OCI-LY3 (cell line): ENCODE results near the gene CELF2.

Experiments
- H2AFZ ChIP-seq: fragments of 200-600, 300-600 bp; shearing (Covaris generic); 2 replicates; pipeline ENCODE4 v1.6.0; 2014; ENCODE audit warnings: antibody characterized with exemption, low read depth, low read length
- H3K27ac ChIP-seq: fragments of 200-600, 300-600 bp; sonication (generic); 2 replicates; pipeline ENCODE4 v1.5.1; 2014; ENCODE audit warnings: mild to moderate bottlenecking, low read length, moderate library complexity, mixed read lengths
- H3K27me3 ChIP-seq: fragments of 200-600, 300-600 bp; sonication (generic); 2 replicates; pipeline ENCODE4 v1.6.1; 2014; ENCODE audit warnings: low read depth, low read length, mixed read lengths
- H3K36me3 ChIP-seq: fragments of 200-600, 300-600 bp; sonication (generic); replicated peaks from 2 replicates; pipeline ENCODE3; 2014; ENCODE audit warnings: low read depth, low read length, mixed read lengths
- H3K4me1 ChIP-seq: fragments of 300-600, 200-600 bp; sonication (generic); 2 replicates; pipeline ENCODE4 v1.6.1; 2014; ENCODE audit warnings: low read length, mixed read lengths
- H3K4me2 ChIP-seq: fragments of 200-600, 300-600 bp; sonication (generic); 2 replicates; pipeline ENCODE4 v1.6.1; 2014; ENCODE audit warnings: low read length, mixed read lengths
- H3K4me3 ChIP-seq: fragments of 300-600, 200-600 bp; sonication (generic); 2 replicates; pipeline ENCODE4 v1.5.1; 2014; ENCODE audit warnings: antibody characterized with exemption, mild to moderate bottlenecking, low read length, moderate library complexity
- H3K79me2 ChIP-seq: fragments of 300-600, 200-600 bp; shearing (Covaris generic); 2 replicates; pipeline ENCODE4 v1.6.1; 2014; ENCODE audit warnings: mild to moderate bottlenecking, low read length, mixed read lengths
- H3K9ac ChIP-seq: fragments of 300-600, 200-600 bp; shearing (Covaris generic); 2 replicates; pipeline ENCODE4 v1.6.0; 2014; ENCODE audit warnings: mild to moderate bottlenecking, low read length, moderate library complexity
- H3K9me3 ChIP-seq: fragments of 200-600, 300-600 bp; shearing (Covaris generic); 2 replicates; pipeline ENCODE4 v1.6.1; 2014; ENCODE audit warnings: low read length, mixed read lengths; ENCODE audit not compliant: insufficient read depth
- H4K20me1 ChIP-seq: fragments of 200-600, 300-600 bp; sonication (generic); 2 replicates; pipeline ENCODE4 v1.6.1; 2016; ENCODE audit warnings: low read length, mixed read lengths; ENCODE audit not compliant: insufficient read depth
- EZH2phosphoT487 ChIP-seq: fragments of 200-600 bp; shearing (Covaris generic); IDR thresholded peaks from 2 replicates; pipeline ENCODE4 v1.6.1; 2018; ENCODE audit warnings: antibody characterized with exemption, mixed run types, low read depth
- TF ChIP-seq, protein P1 (sequence below): fragments of 200-600, 300-600 bp; sonication (generic); IDR thresholded peaks from 2 replicates; pipeline ENCODE4 v1.5.1; 2014; ENCODE audit warnings: antibody characterized with exemption, low read length, low read depth

The CELF2 gene

DNA sequence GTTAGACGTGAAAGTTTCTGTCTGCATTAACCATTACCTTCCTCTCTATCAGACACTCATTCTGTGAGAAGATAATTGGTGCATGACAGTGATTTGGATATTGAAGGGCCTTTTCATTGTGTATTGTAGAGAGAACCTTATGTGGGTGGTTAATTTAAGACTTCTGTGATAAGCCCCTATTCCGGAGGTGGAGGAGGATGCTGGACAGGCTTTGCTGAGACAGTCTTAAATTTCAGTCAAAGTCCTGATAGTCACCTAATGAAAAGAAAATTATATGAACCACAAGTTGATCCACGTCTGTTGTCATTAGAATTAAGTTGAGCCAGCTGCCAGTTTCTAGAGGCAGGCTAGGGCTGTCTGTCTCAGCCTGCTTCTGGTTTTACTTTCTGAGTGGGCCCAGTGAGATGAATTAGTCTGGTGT lies 62.9 kb downstream of the CELF2 start:
- Histone ChIP-seq H3K36me3 (no peaks in the 10 kb centered on the region), H3K4me3 (no peak overlapping the region), H3K27me3 (no peaks in the 10 kb centered on the region), H3K27ac (peak overlapping the region; percentile 12; the same call in 1 of the 2 replicates), H3K79me2 (no peaks in the 10 kb centered on the region), H3K4me2 (peak overlapping the region; percentile 27; the same call in 1 of the 2 replicates), H3K9ac (no peak overlapping the region), H3K4me1 (peaks cover 16% of the 10 kb centered on the region), H4K20me1 (no peaks in the 10 kb centered on the region), H3K9me3 (no peaks in the 10 kb centered on the region), H2AFZ (no peak overlapping the region)
- TF ChIP-seq, protein P1, sequence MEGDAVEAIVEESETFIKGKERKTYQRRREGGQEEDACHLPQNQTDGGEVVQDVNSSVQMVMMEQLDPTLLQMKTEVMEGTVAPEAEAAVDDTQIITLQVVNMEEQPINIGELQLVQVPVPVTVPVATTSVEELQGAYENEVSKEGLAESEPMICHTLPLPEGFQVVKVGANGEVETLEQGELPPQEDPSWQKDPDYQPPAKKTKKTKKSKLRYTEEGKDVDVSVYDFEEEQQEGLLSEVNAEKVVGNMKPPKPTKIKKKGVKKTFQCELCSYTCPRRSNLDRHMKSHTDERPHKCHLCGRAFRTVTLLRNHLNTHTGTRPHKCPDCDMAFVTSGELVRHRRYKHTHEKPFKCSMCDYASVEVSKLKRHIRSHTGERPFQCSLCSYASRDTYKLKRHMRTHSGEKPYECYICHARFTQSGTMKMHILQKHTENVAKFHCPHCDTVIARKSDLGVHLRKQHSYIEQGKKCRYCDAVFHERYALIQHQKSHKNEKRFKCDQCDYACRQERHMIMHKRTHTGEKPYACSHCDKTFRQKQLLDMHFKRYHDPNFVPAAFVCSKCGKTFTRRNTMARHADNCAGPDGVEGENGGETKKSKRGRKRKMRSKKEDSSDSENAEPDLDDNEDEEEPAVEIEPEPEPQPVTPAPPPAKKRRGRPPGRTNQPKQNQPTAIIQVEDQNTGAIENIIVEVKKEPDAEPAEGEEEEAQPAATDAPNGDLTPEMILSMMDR, result no peak
- no peak for TF ChIP-seq EZH2phosphoT487

DNA sequence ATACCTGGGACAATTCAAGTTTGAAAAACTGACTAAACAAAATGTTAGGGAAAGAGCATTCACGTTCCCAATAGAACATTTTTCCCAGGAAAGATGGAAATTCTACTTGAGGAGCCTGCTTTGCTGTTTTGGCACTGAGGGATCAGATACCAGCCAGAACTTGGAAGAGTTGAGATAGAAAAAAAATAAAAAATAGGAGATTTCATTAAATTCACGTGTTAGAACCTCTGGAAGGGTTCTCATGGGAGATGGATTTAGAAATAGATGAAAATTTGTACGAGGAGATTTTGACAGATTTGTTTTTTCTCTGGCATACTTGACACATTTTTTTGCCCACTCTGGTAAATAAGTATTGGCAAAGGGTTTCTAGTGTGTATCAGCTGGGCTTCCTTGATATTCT lies 63.7 kb downstream of the CELF2 start:
- TF ChIP-seq, protein P1, result no peak
- no peak for TF ChIP-seq EZH2phosphoT487

DNA sequence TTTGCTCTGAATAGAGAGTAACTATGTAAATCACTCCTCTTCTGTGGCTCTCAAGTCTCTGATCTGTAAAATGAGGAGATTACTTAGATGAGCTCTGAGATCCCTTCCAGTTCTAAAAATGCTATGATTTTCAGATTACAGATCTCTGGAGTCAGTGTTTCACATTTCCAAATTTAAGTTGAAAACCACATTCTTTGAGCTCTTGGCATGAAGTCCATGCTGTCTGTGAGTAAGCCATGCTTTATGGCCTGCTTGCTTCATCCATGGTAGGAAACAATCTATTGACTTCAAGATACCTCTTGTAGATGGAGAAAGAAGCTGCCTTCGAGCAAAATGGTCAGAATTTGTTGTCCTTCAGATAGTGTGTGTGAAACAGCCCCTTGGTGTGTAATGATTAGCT lies 64.9 kb downstream of the CELF2 start:
- no peaks in the 10 kb centered on the region for H3K9me3 ChIP-seq
- no peak overlapping the region for H3K4me2 ChIP-seq
- peaks cover 16% of the 10 kb centered on the region for H3K4me1 ChIP-seq
- no peak overlapping the region for H3K27ac ChIP-seq
- H3K36me3 ChIP-seq, result no peaks in the 10 kb centered on the region
- H3K27me3 ChIP-seq, result no peaks in the 10 kb centered on the region
- H3K79me2 ChIP-seq, result no peaks in the 10 kb centered on the region
- H2AFZ ChIP-seq, result no peak overlapping the region
- no peak overlapping the region for H3K9ac ChIP-seq
- no peaks in the 10 kb centered on the region for H4K20me1 ChIP-seq
- no peak overlapping the region for H3K4me3 ChIP-seq
- TF ChIP-seq, protein P1, result no peak
- no peak for TF ChIP-seq EZH2phosphoT487

More for the DNA sequence above, 63.7 kb downstream of the CELF2 start:
- Histone ChIP-seq H3K9ac (no peak overlapping the region), H3K4me3 (no peak overlapping the region), H4K20me1 (no peaks in the 10 kb centered on the region), H3K27ac (no peak overlapping the region), H3K36me3 (no peaks in the 10 kb centered on the region), H3K79me2 (no peaks in the 10 kb centered on the region), H3K9me3 (no peaks in the 10 kb centered on the region), H3K4me2 (no peak overlapping the region), H3K4me1 (peaks cover 16% of the 10 kb centered on the region), H3K27me3 (no peaks in the 10 kb centered on the region), H2AFZ (no peak overlapping the region)

DNA sequence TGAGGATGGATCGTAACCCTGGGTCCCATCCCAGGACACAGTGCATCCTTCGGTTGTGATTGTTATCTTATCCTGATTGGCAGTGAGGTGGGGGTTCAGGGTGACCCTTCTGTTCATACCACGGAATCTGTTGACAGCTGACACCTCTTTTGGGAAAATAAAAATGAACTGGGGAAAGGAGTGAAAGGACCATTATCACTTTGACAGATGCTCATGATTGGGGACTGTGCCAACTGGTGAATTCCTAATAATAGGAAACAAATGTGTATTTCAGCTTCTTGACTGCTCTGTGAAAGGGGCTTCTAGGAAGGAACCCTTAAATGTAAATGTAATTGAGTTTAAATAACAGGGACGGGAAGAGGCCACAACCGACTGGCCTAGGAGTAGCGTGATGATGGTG lies 65.4 kb downstream of the CELF2 start:
- TF ChIP-seq EZH2phosphoT487, result no peak
- TF ChIP-seq, protein P1, result no peak
- no peaks in the 10 kb centered on the region for H3K79me2 ChIP-seq

More for the DNA sequence above, 65.4 kb downstream of the CELF2 start:
- H3K27me3 ChIP-seq, result no peaks in the 10 kb centered on the region
- no peaks in the 10 kb centered on the region for H3K9me3 ChIP-seq
- no peak overlapping the region for H3K9ac ChIP-seq
- peaks cover 16% of the 10 kb centered on the region for H3K4me1 ChIP-seq
- no peak overlapping the region for H3K4me2 ChIP-seq
- H3K4me3 ChIP-seq, result no peak overlapping the region
- no peaks in the 10 kb centered on the region for H3K36me3 ChIP-seq
- H2AFZ ChIP-seq, result no peak overlapping the region
- no peaks in the 10 kb centered on the region for H4K20me1 ChIP-seq
- H3K27ac ChIP-seq, result no peak overlapping the region
